GM21390 (cell line): ENCODE results near the gene ARF3.

Experiments used
- ATAC-seq: cut with Tn5 transposase; IDR thresholded peaks from one replicate; pipeline ENCODE4 v1.9.1; 2021; ENCODE audit not compliant: unreplicated experiment

The ARF3 gene

DNA sequence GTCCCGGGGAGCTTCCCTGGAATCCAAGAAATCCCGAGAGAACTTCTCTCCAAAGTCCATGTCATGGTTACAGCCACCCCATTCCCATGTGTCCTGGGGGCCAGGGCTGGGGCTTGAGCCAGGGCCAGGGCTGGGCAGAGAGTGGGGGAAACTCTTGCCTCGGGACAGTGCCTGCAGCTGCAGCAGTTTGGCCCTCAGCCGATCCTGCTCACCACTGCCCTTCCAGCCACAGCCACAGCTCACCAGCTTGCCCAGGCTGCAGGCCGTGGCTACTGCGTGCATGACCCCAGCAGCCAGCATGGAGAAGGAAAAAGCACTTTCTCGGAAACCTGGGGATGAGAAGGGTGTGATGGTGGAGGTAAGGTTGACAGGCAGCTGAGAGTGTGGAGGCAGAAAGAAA lies 10.7 kb upstream of the ARF3 start:
- ATAC-seq: no peak

DNA sequence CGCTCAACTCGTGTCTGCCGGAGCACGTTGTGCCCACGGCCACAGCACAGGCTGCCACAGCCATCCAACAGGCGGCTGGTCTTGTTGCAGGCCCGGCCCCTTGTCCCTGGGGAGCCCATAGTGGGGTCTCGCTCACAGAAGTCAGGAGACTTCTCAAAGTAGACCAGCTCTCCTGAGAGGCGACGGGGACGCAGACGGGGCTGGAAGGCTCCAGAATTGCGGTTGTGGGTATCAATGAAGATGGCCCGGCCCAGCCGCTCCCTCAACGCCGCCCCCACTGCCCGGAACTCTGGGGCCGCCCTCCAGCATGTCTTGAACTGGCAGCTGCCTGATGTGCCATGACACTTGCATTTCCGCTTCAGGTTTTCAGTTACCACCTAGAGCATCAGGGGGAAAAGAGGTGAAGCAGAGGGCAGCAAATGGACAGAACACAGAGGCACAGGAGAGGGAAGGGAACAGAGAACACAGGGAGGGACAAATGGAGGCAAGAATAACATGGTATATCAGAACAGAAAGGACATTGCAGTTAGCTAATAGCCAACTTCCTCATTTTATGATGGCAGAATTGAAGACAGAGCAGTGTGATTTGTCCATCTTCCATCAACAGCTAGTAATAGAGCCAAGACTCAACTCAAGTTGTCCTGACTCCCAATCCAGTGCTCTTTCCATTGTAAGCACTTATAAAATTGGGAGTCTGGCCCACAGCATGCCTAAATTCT lies 9.0 kb upstream of the ARF3 start:
- no peak for ATAC-seq

DNA sequence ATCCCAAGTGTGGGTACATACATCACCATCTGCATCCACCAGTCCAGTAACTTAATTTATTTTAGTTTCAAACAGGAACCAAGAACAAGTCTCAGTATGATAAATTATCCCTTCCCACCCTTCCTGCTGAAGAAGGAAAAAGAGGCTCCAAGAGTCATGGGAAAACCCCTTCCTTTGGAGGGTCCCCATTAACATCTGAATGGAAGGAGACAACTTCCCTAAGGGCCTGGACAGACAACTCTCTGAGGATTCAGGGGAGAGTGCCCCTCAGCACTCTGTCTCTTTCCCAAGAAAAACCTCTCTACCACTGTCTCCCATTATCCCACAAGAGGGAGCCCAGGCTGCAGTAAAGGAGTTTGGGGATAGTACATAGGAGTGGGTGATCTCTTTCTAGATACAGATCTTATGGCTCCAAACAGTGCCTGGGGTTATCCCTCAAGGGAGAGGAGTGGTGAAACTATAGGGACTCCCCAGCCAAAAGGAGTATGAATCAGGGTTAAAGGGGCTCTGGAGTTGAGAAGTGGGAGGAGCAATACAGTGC lies 8.1 kb upstream of the ARF3 start:
- ATAC-seq: no peak

DNA sequence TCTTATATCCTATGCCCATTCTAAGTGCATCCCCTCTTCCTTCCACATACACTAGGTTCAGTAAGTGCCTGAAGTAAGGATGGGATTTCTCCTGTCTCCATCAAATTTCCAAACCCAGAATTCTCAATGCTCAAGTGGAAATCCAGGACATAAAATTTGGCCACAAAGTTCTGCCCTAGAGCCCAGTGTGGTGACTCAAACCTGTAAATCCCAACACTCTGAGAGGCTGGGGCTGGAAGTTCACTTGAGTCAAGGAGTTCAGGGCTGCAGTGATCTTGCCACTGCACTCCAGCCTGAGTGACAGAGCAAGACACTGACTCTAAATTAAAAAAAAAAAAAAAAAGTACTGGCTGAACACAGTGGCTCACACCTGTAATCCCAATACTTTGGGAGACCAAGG lies 4.5 kb upstream of the ARF3 start:
- ATAC-seq: no peak

DNA sequence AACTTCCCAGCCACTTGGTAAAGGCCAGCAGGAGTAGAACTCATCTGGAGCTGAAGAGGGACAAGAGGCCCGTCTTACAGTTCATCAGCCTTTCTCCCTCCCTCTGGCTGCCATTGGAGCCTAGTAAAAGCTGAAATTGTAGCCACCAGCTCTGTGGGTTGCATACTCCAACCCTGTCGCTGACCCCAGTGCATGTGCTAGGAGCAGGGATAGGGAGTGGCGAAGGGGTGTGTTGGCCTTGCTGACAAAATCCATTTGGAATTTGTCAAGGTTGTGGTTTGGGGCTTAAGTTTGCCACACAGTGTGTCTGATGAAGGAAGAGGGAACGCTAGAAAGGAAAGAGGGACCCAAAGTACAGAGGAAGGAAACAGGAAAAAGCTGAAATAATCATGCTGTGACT lies 4.0 kb upstream of the ARF3 start:
- no peak for ATAC-seq

DNA sequence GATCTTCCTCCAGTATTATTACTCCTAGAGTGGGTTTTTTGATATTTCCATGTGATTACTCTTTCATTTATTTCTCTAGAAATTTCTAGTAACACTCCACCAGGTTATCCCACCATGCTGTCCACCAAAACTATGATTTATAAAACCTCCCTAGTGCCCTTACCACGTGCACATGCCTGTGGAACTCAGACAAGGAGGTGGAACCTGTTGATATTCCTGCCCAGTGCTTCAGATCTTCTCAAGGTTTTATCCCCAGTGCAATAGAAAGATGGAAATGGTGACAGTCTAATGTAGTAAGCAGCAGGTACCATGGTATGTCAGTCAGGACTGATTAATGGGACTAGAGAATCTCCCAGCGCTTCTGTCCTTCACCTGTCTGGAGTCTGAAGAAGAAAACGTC lies 3.5 kb upstream of the ARF3 start:
- ATAC-seq: no peak

DNA sequence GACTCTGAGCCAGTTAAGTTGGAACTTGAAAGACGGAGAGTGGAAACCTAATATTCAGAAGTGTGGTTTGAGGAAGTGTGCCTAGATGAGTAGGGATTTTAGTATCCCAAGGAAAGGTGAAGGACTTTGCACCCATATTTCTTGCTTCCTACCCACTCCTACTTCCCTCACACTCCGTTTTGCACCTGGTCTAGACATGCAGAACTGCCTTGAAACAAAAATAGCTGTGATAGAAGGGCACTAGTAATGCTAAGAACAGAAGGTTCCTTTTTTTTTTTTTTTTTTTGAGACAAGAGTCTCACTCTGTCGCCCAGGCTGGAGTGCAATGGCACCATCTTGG lies 732 bp upstream of the ARF3 start:
- no peak for ATAC-seq

DNA sequence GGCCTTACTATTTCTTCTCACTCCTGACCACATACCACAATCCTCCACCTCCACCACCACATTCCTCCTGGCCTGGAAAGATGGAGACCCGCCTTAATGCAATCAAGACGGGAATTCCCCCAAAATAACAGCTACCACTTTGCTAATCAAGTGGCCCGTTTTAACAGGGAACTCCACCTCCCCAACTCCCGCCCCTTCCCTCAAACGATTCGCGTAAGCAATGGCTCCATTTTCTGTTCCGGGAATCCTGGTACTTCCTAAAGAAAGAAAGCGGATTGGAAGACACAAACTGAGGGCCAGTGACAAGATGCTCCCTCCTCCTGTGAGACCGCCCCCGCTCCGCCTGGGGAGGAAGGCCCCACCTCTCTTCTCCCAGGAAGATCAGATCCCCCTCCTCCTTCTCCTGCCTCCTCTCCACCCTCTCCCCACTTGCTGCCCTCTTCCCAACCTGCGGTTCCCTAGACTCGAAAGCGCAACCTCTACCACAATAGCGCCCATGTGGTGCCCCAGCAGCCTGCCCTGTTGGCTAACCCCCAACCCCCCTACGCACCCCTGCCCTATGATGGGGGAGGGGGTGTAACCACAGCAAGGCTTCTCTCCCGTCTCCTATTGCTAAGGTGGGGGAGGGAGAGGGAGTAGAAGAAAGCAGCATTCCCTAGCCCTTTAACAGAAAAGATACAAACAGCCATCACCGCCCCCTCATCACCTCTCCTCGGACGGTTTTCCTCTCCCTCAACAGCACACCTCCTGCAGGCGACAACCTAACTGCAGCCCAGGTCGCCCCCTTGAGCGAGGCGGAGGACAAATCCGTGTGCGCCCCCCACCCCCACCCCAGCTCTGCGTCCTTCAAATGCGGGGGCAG lies 777 bp downstream of the ARF3 start:
- ATAC-seq: peak; percentile 15

DNA sequence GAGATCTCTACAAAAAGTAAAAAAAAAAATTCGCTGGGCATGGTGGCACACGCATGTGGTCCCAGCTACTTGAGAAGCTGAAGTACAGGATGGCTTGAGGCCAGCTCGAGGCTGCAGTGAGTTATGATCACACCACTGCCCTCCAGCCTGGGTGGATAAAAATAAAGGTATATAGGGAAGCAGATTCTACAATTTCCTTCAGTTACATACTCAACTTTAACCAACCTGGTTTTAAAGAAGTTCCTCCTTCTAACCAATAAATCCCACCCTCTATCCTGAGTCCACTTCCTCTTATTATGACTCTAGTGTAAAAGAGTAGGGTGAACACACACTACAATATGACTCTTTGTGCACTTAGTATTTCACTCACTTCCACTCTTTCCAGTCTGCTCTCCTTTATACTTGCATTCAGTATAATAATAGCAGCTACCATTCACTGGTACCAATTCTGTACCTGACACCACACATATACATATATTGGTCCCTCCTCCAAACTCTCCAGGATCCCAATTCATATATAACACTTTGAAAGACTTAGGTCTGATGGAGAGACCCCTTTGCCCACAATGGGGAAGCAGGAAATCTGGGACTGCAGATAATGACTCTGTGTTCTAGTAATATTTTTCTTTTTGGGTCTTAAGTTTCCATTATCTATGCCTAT lies 2.3 kb downstream of the ARF3 start:
- ATAC-seq: no peak

DNA sequence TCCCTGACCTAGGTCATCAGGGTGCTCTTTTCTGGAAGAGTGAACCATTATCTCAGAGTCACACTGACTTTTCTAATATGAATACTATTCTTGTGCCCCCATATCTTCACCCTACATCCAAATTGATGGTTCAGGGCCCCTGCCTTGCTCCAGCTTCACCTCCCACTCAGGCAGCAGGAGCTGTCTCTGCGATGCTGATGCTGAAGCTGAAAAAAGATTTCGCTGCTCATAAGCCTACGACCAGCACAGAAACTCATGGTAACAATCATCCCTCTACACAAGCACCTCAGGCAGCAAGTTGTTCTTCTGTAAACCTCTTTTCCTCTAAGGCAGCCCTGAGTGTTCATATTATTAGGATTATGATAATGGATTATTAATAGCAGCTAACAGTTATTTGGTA lies 3.2 kb downstream of the ARF3 start:
- no peak for ATAC-seq

DNA sequence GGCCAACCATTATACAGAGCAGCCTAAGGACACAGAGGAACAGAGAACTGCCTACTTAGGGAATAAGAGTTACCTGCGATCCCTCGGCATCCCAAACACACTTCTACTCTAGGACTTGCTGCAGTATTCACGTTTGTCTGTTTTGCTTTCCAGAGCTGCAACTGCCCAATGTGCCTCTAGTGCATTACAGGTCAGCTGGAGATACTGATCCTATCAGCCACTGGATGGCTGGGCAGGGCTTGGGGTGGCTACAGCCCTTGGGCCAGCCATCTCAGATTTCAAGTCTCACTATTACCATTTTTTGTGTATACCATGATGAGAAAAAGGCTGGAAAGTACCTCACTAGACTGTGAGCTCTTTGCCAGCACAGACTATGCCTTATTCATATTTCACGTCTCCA lies 4.6 kb downstream of the ARF3 start:
- no peak for ATAC-seq

DNA sequence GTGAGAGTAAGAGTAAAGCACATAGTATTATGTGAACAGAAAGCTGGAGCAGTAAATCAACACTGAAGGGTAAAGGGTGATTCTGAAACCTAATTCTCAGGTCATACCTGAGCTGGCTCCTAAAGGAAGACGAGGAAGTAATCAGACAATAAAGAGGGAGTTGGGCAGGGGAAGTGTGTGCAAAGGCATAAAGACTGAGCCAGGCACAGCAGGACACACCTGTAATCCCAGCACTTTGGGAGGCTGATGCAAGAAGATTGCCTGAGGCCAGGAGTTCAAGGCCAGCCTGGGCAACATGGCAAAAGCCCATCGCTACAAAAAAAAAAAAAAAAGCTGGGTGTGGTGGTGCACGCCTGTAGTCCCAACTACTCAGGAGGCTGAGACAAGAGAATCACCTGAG lies 9.6 kb downstream of the ARF3 start:
- ATAC-seq: no peak

DNA sequence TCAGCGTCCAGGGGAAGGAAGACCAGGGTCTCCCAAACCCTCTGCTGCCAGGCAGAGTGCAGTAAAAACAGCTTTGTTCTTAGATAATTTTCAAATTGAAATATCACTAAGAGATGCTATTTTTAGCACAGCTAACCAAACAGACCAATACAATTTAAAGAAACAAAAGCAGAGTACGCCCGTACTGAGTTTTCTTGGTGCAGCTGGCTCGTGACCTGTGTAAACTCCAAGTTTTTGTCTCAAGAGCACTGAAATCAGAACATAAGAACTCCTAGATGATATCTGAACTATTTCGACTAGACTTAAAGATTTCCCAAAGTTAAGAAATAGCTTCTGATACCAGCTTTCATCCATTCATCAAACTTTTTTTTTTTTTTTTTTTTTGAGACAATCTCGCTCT lies 10.3 kb downstream of the ARF3 start:
- no peak for ATAC-seq

DNA sequence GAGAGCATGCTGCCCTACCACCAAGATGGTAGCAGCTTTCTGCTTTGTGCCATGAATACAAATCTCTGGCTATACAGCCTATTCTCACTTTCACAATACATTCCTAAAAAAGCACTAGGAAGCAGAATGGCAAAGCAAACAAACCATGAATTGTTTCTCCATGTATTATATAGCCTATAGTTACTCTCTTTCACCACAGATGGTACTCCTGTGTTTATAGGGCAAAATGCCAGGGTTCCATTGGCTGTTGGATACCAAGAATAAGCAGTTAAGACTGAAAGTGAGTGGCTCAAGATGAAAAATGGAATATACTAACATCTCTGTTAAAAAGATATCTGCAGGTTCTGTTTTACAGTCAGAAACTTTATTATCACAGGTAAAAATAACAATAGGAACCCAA lies 11.1 kb downstream of the ARF3 start:
- ATAC-seq: no peak

DNA sequence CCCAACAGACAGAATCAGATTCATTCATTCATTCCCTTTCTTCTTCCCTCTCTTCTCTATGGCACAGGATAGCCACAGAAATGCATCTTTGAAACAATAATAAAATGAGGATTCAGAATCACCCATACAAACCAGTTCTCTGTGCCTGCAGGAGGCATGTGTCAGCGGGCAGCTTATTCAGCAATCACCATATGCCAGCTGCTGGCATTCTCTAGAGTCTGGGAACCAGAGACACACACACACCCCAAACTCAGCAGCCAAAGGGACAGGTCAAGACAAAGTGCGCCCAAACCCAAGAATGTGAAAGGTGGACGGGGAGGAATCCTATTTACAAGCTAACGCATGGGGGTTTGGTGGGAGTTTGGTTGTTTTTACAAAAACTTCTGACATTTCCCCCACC lies 14.1 kb downstream of the ARF3 start:
- no peak for ATAC-seq

DNA sequence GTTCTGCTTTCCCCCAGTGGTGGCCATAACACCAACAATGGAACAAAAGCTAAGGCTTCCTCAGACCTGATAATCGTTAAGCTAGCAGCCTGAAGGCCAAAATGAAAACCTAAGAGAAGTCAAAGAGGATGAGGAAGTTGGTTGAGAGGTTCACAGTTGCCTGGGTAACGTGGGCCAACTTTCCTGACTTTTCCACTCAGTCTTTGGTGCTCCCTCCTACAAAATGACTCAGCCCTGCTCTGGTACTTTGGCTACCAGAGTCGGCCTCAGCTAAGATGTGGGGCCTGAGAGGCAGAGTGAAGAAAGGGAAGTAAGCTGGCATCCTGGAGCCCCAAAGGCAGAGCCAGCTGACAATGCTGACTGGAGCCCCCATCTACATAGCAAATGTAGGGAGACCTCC lies 17.1 kb downstream of the ARF3 start:
- no peak for ATAC-seq

DNA sequence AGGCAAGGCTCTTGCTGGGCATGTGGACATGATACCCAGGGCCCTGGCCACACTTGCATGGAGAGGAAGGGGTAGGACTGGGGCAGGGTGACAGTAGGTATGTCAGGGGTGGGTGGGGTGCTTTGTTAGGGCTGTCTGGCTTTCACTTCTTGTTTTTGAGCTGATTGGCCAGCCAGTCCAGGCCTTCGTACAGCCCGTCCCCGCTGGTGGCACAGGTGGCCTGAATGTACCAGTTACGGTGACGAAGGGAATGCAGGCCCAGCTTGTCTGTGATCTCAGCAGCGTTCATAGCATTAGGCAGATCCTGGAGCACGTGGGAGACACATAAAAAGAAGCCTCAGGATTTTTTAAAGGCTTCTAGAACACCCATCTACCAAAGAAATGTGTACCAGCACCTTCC lies 18.5 kb downstream of the ARF3 start:
- ATAC-seq: no peak

DNA sequence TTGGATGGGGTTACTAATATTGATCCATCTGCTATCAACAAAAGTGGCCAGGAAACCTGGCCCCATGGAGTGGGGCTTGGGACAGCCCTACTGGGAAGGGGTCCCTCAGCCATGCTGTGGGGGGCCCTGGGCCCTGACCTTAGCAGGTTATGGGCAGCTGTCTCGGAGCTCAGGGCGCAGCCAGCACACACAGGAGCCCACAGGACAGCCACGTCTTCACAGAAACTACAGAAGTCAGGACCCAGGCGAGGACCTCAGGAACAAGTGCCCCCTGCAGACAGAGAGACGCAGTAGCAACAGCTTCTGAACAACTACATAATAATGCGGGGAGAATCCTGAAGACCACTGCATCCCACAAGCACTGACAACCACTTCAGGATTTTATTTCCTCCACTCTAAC lies 20.1 kb downstream of the ARF3 start:
- no peak for ATAC-seq

DNA sequence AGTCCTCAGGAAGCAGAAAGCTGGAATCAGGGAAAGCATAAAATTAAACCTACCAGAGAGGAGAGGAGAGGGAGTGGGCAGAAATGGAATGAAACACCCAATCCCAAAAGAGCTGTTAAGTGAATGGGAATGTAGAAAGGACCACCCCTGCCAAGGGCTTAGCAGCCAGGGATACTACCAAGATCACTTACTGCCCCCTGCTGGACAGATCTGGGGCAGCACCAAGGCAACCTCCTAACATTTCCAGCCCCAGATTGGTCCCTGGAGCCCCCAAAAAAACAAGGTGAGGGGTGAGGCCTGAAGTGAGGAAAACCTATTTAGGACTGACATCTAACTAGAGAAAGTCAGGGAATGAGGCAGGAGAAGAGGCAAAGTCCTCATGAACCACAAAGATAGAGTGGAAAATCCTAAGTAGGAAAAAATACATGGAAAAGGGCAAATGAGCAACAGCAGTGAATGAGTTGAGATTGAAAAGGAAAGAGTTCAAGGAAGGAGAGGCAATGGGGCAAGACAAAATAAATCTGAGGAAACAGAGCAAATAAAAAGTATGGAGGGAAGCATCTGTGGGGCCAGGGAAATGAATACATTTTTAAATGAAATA lies 20.8 kb downstream of the ARF3 start:
- no peak for ATAC-seq

DNA sequence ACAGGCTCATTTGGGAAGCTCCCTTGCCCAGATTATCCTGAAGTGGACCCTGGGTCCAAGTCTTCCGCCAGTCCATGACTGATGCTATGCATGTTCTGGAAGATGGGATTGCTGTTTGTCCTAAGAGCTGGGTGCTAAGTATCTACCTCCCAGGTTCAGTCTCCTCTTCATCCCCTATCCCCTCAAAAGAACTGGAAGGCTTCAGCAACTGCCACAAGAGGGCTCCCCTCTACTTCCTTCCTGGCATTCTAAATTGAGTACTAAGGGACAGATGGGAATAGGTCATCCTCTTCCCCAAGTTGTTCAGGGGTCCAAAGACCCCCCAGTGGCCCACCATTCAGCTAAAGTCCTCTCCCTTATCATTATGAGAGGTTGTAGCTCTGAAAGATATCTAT lies 23.0 kb downstream of the ARF3 start:
- no peak for ATAC-seq

DNA sequence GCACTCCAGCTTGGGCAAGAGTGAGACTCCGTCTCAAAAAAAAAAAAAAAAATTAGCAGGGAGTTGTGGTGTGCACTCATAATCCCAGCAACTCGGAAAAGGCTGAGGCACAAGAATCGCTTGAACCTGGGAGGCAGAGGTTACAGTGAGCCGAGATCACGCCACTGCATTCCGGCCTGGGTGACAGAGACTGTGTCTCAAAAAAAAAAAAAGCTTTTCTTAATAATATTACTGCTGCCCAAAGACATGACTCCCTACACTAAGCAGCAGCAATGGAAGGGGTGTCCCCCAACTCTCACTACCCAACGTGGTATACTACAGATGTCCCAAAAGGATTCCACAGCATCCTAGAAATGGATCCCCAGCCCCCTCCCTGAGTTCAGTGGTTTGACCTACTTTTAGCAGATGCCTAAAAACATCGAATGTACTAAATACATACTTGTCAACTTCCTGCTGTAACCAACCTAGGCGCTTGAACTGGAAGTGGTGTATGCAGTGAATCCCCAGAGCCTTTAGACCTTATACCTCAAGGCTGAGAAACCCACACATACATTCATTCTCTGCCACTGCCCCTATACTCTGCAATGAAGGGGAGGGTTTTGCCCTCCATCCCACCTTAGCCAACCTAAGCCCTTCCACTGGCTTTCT lies 23.5 kb downstream of the ARF3 start:
- no peak for ATAC-seq
